Lower leg skin (tissue), 3 donors: ENCODE data around the gene COMMD1.

Experiments
- POLR2A ChIP-seq, 2 donors: fragments of 450-650 bp; IDR thresholded peaks; one replicate each; pipeline ENCODE4 v1.6.1; 2016 to 2017; ENCODE audit warnings: antibody characterized with exemption in 2 of 2, mild to moderate bottlenecking in 1 of 2, moderate library complexity in 1 of 2
- TF ChIP-seq, protein P1 (sequence below), 3 donors: fragments of 450-650 bp; IDR thresholded peaks; one replicate each; pipeline ENCODE4 v1.5.1; 2016; ENCODE audit warnings: antibody characterized with exemption in 3 of 3, mild to moderate bottlenecking in 3 of 3, moderate library complexity in 2 of 3

DNA sequence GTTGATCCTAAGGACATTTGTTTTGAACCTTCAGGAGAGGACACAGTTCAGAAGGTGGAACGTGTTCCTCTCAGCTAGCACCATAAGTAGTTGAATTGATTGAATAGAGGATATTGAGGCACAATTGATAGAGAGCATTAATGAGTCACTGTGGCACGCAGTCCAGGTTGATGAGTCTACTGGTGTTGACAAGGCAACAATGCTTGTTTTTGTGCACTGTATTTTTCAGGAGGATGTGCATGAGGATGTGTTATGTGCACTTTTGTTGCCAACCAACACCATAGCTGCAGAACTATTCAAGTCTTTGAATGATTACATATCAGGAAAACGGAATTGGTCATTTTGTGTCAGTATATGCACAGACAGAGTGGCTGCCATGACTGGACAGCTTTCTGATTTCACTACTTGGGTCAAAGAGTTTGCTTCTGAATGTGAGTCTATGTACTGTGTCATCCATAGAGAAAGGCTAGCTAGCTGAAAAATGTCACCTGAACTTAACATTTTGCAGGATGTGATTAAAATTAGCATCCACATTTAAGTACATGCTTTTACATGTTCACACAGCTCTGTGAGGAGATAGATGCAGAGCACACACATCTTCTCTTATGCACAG, 150.4 kb downstream of the COMMD1 start:
- TF ChIP-seq POLR2A (IDR thresholded peaks at IDR 0.05): no peak
- TF ChIP-seq, protein P1, sequence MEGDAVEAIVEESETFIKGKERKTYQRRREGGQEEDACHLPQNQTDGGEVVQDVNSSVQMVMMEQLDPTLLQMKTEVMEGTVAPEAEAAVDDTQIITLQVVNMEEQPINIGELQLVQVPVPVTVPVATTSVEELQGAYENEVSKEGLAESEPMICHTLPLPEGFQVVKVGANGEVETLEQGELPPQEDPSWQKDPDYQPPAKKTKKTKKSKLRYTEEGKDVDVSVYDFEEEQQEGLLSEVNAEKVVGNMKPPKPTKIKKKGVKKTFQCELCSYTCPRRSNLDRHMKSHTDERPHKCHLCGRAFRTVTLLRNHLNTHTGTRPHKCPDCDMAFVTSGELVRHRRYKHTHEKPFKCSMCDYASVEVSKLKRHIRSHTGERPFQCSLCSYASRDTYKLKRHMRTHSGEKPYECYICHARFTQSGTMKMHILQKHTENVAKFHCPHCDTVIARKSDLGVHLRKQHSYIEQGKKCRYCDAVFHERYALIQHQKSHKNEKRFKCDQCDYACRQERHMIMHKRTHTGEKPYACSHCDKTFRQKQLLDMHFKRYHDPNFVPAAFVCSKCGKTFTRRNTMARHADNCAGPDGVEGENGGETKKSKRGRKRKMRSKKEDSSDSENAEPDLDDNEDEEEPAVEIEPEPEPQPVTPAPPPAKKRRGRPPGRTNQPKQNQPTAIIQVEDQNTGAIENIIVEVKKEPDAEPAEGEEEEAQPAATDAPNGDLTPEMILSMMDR (IDR thresholded peaks at IDR 0.05): no peak
